Aorta (tissue), 5 donors: ENCODE data around the gene ASCL4. TPM values are rescaled to one million over a fixed set of nuclear protein-coding genes. Genes with fewer than 3 reads are reported as not detected.

Source experiments
- ATAC-seq: fragments of 200-7000 bp; cut with Tn5 transposase; one replicate; pipeline ENCODE4 v1.9.1; 2022; ENCODE audit warnings: moderate library complexity; ENCODE audit not compliant: low FRiP score
- DNase-seq, 2 donors: peaks; one replicate each; pipeline ENCODE4 v3.0.0-alpha.2; 2020
- H3K27ac ChIP-seq, 2 donors: one replicate each; pipeline ENCODE4 v1.5.1; 2013; ENCODE audit warnings: low read length in 2 of 2, mild to moderate bottlenecking in 2 of 2, moderate library complexity in 2 of 2, control low read depth in 1 of 2, inconsistent platforms in 1 of 2, low read depth in 1 of 2
- H3K27me3 ChIP-seq, 2 donors: one replicate each; pipeline ENCODE4 v1.6.1; 2013; ENCODE audit warnings: control low read depth in 1 of 2, low read length in 1 of 2, mild to moderate bottlenecking in 1 of 2, moderate library complexity in 1 of 2; ENCODE audit not compliant: insufficient read depth in 2 of 2, control insufficient read depth in 1 of 2
- H3K36me3 ChIP-seq, 2 donors: one replicate each; pipeline ENCODE4 v1.6.1; 2013; ENCODE audit warnings: control low read depth in 1 of 2, low read length in 1 of 2, mild to moderate bottlenecking in 1 of 2; ENCODE audit not compliant: insufficient read depth in 2 of 2, control insufficient read depth in 1 of 2
- H3K4me1 ChIP-seq, 2 donors: one replicate each; pipeline ENCODE4 v1.6.1; 2013; ENCODE audit warnings: low read length in 2 of 2, control low read depth in 1 of 2, mild to moderate bottlenecking in 1 of 2, moderate library complexity in 1 of 2; ENCODE audit not compliant: insufficient read depth in 2 of 2, control insufficient read depth in 1 of 2
- H3K4me3 ChIP-seq, 2 donors: one replicate each; pipeline ENCODE4 v1.5.1; 2013; ENCODE audit warnings: low read length in 2 of 2, control low read depth in 1 of 2, mild to moderate bottlenecking in 1 of 2
- H3K9me3 ChIP-seq: one replicate; pipeline ENCODE4 v1.6.1; 2013; ENCODE audit warnings: mild to moderate bottlenecking, low read length; ENCODE audit not compliant: control insufficient read depth
- WGBS, 2 donors: extraction: QIAGEN DNeasy Blood & Tissue Kit; methylation state at CpG; one replicate each; pipeline ENCODE4 v1.1.7; 2013; 5-methylcytosine and 5-hydroxymethylcytosine counted together
- intact Hi-C, 2 donors: fragments of 100-400 bp; cut with DNase I; formaldehyde crosslinking; loops; one replicate each; pipeline versions ENCODE4 v1.14.2 to v1.15.0; 2022
- polyA plus RNA-seq, 2 donors: library from polyadenylated mRNA; stranded (reverse); fragments of 200-250 nt; gene quantifications; one replicate each; pipeline ENCODE4 v1.2.3, GENCODE V29; 2013
- total RNA-seq, 2 donors: library from RNA; stranded (reverse); fragmentation: NEBNext Ultra II Directional; extraction: Animal tissue kit (Norgen Biotek cat#: 25700); gene quantifications; one replicate each; pipeline ENCODE4 v1.2.1, GENCODE V29; 2021
- donor health status: healthy with polysubstance abuse.
- donor health status: Bipolar disorder and iron deficiency.
- donor health status: DM: no; HTN: no; CAD: no.
- donor health status: DM: no; HTN: no; CAD: no.
- donor health status: DM: yes; HTN: yes; CAD: no.

Gene ASCL4
- total and polyA plus RNA-seq, 4 donors, result not detected

GRCh38 chr12:107765316-107765715, 9.2 kb upstream of the ASCL4 start:
- no peak overlapping the region for H3K27ac ChIP-seq
- DNase-seq (no peak), ATAC-seq (no peak)
- no peak overlapping the region for H3K4me3 ChIP-seq
- no peaks in the 10 kb centered on the region for H3K4me1 ChIP-seq
- intact Hi-C loops, result no loop called here
- no peaks in the 10 kb centered on the region for H3K9me3 ChIP-seq
- 73 to 79% methylated on average over 1 of the region's 1 CpG for WGBS, 2 donors
- H3K27me3 ChIP-seq, result no peaks in the 10 kb centered on the region
- H3K36me3 ChIP-seq, result no peaks in the 10 kb centered on the region

DNA sequence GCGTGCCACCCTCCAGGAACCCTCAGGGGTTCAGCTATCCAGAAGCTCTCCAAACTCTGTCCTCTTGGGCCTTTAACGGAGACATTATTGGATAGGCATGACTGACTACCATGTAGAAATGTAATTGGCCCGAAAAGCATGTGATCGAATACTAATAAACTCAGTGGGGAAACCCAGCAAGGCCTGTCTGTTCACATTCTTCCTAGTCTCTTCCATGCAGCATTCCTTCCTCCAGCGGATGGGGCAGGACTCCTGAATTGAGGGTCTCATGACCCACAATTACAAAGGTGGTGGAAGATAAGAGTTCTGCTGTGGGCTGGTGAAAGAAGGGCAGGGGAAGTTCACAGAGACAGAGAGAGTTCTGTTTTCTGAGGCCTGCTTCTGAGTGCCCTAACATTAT, 7.0 kb upstream of the ASCL4 start:
- WGBS, 2 donors, result 85 to 86% methylated on average over 5 of the region's 5 CpGs
- intact Hi-C loops, result no loop called here

DNA sequence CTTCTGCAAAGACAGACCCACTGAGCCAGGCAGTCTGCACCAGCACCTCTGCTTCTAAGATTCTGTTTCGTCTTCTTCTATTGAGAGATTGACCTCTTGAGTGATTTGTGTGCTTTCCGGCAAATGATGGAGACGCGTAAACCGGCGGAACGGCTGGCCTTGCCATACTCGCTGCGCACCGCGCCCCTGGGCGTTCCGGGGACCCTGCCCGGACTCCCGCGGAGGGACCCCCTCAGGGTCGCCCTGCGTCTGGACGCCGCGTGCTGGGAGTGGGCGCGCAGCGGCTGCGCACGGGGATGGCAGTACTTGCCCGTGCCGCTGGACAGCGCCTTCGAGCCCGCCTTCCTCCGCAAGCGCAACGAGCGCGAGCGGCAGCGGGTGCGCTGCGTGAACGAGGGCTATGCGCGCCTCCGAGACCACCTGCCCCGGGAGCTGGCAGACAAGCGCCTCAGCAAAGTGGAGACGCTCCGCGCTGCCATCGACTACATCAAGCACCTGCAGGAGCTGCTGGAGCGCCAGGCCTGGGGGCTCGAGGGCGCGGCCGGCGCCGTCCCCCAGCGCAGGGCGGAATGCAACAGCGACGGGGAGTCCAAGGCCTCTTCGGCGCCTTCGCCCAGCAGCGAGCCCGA, 703 bp downstream of the ASCL4 start:
- DNase-seq (peak in 1 of 2 donors; percentile 55), ATAC-seq (peak; percentile 11)
- WGBS, 2 donors, result 1 to 2% methylated on average over 62 to 66 of the region's 66 CpGs
- intact Hi-C loops, result no loop called here
- Histone ChIP-seq H3K4me3 (no peak overlapping the region), H3K27me3 (peaks cover 0 to 2% of the 10 kb centered on the region in 2 donors), H3K4me1 (no peaks in the 10 kb centered on the region), H3K36me3 (no peaks in the 10 kb centered on the region), H3K27ac (no peak overlapping the region), H3K9me3 (peaks cover under 1% of the 10 kb centered on the region)

More for the DNA sequence above, 7.0 kb upstream of the ASCL4 start:
- DNase-seq (no peak), ATAC-seq (no peak)
- H3K27me3 ChIP-seq, result peaks cover 0 to 2% of the 10 kb centered on the region in 2 donors
- no peaks in the 10 kb centered on the region for H3K4me1 ChIP-seq
- no peaks in the 10 kb centered on the region for H3K9me3 ChIP-seq
- H3K27ac ChIP-seq, result no peak overlapping the region
- no peaks in the 10 kb centered on the region for H3K36me3 ChIP-seq
- no peak overlapping the region for H3K4me3 ChIP-seq

GRCh38 chr12:107776171-107776570, 1.7 kb downstream of the ASCL4 start:
- Histone ChIP-seq H3K4me3 (no peak overlapping the region), H3K27ac (no peak overlapping the region), H3K27me3 (no peaks in the 10 kb centered on the region), H3K4me1 (no peaks in the 10 kb centered on the region), H3K9me3 (peaks cover 2% of the 10 kb centered on the region), H3K36me3 (no peaks in the 10 kb centered on the region)
- intact Hi-C loops, result no loop called here
- ATAC-seq (no peak), DNase-seq (no peak)
- WGBS, 2 donors, result 32 to 34% methylated on average over 6 of the region's 6 CpGs

DNA sequence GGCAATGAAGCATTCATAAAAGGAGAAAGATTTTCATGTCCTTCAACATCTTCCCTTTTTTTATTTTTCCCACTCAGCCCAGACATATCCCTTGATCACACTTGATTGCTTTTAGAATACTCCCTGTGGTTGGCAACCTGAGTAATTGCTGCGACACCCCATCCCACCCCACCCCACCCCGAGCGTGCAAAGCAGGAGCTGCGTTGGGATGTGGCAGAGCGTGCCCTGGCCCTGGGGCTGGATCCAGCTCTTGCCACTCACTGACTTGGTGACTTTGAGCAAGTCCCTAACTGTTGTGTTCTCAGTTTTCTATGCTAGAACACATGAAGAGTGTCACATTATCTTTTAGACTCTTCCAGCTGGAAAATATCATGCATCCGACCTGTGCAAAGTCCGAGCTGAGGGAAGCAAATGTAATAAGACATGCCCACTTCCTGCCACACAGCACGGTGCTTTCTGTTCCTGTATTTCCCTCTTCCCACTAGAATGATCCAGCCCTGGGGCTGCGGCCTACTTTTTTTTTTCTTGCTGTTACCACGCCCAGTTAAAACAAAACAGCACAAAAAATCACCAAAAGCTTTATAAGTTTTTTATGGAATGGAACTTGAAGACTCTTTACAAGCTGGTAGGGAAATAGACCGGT, 4.0 kb downstream of the ASCL4 start:
- Histone ChIP-seq H3K36me3 (no peaks in the 10 kb centered on the region), H3K4me3 (no peak overlapping the region), H3K4me1 (no peaks in the 10 kb centered on the region), H3K27ac (no peak overlapping the region), H3K9me3 (peaks cover 2% of the 10 kb centered on the region), H3K27me3 (peaks cover 0 to 2% of the 10 kb centered on the region in 2 donors)
- WGBS, 2 donors, result 61 to 73% methylated on average over 11 of the region's 11 CpGs
- intact Hi-C loops, result no loop called here
- DNase-seq, result no peak
- ATAC-seq, result no peak

- ATAC-seq, result no peak
- H3K9me3 ChIP-seq, result peaks cover 2% of the 10 kb centered on the region
- intact Hi-C loops, result no loop called here
- no peak overlapping the region for H3K27ac ChIP-seq
- 74 to 79% methylated on average over 7 of the region's 7 CpGs for WGBS, 2 donors
- H3K36me3 ChIP-seq, result no peaks in the 10 kb centered on the region
- no peaks in the 10 kb centered on the region for H3K4me1 ChIP-seq
- DNase-seq, result no peak
- H3K4me3 ChIP-seq, result no peak overlapping the region
- peaks cover 0 to 2% of the 10 kb centered on the region in 2 donors for H3K27me3 ChIP-seq
Measured at GRCh38 chr12:107779077-107779831, 4.8 kb downstream of the ASCL4 start.

- intact Hi-C loops, result no loop called here
- Histone ChIP-seq H3K4me3 (no peak overlapping the region), H3K4me1 (no peaks in the 10 kb centered on the region), H3K9me3 (peaks cover 2% of the 10 kb centered on the region), H3K27ac (no peak overlapping the region), H3K36me3 (no peaks in the 10 kb centered on the region), H3K27me3 (peaks cover 0 to 2% of the 10 kb centered on the region in 2 donors)
- ATAC-seq, result no peak
- whole genome bisulfite sequencing, 2 donors, result 45 to 81% methylated on average over 1 of the region's 1 CpG
- no peak for DNase-seq
Measured at GRCh38 chr12:107780298-107780697, 5.8 kb downstream of the ASCL4 start.

DNA sequence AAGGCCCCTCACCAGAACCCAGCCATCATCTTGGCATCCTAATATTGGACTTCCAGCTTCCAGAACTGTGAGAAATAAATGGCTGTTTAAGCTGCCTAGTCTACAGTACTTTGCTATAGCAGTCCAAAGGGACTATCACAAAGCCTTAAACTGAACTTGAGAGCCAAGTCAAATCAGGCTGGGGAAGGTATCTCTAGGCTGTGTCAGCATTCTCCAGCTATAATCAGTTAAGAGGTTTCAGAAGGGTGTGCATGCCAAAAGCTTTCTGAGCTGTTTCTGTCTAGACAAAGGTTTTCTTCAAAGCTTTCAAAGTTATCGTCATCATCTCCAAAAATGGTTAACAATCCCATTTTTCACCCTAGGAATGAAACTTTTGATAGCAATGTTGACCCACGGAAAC, 7.6 kb downstream of the ASCL4 start:
- DNase-seq (no peak), ATAC-seq (no peak)
- no peaks in the 10 kb centered on the region for H3K4me1 ChIP-seq
- no peak overlapping the region for H3K27ac ChIP-seq
- no peak overlapping the region for H3K4me3 ChIP-seq
- no peaks in the 10 kb centered on the region for H3K36me3 ChIP-seq
- intact Hi-C loops, result no loop called here
- H3K27me3 ChIP-seq, result peaks cover 0 to 2% of the 10 kb centered on the region in 2 donors
- H3K9me3 ChIP-seq, result peaks cover 2% of the 10 kb centered on the region
- WGBS, 2 donors, result 40 to 55% methylated on average over 2 of the region's 2 CpGs
